Measurements from ENCODE around the gene GLI3.
A peak's percentile ranks its signal among the peaks of the same experiment; 100 is the strongest.

The GLI3 gene

DNA sequence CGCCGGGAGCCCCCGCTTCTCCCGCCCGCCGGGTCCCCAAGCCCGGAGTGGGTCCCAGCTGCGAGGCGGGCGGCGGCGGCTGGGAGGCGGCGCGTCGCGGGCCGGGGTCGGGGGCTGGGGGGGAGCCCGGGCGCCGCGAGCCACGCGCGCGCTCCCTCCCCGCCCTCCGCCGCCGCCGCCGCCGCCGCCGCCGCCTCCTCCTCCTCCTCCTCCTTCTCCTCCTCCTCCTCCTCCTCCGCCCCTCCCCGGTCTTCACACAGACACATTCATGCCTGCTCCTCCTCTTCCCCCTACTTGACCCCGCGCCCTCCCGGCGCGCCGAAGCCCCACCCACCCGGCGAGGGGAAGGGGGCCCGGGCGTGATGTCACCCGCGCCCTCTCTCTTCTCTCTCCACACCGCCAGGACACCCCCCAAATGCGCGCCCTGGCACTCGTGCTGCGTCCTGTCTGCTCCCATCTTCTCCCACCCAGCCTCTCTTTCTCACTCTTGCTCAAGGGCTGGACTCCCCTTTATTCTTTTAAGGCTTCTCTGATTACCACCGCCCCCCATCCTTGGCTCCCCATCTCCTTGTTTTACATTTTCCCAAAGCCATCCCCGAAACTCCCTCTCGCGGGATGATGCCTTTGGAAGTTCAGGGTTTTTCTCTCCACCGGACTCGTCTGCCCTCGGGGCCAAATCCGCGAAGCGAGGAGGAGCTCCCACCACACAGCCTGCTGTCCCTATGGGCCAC is 967 bp upstream of the GLI3 start (continued):
- peak; percentile 56 for TF ChIP-seq KLF1 (tag by site-specific recombination; IDR thresholded peaks at IDR 0.05)
- TF ChIP-seq ZNF626 (tag by site-specific recombination; IDR thresholded peaks at IDR 0.05), result no peak
- TF ChIP-seq, protein P1, sequence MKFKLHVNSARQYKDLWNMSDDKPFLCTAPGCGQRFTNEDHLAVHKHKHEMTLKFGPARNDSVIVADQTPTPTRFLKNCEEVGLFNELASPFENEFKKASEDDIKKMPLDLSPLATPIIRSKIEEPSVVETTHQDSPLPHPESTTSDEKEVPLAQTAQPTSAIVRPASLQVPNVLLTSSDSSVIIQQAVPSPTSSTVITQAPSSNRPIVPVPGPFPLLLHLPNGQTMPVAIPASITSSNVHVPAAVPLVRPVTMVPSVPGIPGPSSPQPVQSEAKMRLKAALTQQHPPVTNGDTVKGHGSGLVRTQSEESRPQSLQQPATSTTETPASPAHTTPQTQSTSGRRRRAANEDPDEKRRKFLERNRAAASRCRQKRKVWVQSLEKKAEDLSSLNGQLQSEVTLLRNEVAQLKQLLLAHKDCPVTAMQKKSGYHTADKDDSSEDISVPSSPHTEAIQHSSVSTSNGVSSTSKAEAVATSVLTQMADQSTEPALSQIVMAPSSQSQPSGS (tag by site-specific recombination; IDR thresholded peaks at IDR 0.05; ENCODE audit: low read depth), result peak; percentile 51; the same call in 1 of the 2 replicates
- TF ChIP-seq RBAK (tag by site-specific recombination; IDR thresholded peaks at IDR 0.05), result no peak
- TF ChIP-seq ZNF792 (tag by site-specific recombination; IDR thresholded peaks at IDR 0.05), result no peak
- TF ChIP-seq GLIS1 (tag by site-specific recombination; IDR thresholded peaks at IDR 0.05), result peak; percentile 22
- TF ChIP-seq, protein P2, sequence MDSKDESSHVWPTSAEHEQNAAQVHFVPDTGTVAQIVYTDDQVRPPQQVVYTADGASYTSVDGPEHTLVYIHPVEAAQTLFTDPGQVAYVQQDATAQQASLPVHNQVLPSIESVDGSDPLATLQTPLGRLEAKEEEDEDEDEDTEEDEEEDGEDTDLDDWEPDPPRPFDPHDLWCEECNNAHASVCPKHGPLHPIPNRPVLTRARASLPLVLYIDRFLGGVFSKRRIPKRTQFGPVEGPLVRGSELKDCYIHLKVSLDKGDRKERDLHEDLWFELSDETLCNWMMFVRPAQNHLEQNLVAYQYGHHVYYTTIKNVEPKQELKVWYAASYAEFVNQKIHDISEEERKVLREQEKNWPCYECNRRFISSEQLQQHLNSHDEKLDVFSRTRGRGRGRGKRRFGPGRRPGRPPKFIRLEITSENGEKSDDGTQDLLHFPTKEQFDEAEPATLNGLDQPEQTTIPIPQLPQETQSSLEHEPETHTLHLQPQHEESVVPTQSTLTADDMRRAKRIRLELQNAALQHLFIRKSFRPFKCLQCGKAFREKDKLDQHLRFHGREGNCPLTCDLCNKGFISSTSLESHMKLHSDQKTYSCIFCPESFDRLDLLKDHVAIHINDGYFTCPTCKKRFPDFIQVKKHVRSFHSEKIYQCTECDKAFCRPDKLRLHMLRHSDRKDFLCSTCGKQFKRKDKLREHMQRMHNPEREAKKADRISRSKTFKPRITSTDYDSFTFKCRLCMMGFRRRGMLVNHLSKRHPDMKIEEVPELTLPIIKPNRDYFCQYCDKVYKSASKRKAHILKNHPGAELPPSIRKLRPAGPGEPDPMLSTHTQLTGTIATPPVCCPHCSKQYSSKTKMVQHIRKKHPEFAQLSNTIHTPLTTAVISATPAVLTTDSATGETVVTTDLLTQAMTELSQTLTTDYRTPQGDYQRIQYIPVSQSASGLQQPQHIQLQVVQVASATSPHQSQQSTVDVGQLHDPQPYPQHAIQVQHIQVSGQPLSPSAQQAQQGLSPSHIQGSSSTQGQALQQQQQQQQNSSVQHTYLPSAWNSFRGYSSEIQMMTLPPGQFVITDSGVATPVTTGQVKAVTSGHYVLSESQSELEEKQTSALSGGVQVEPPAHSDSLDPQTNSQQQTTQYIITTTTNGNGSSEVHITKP (tag by site-specific recombination; IDR thresholded peaks at IDR 0.05), result no peak
- TF ChIP-seq, protein P3, sequence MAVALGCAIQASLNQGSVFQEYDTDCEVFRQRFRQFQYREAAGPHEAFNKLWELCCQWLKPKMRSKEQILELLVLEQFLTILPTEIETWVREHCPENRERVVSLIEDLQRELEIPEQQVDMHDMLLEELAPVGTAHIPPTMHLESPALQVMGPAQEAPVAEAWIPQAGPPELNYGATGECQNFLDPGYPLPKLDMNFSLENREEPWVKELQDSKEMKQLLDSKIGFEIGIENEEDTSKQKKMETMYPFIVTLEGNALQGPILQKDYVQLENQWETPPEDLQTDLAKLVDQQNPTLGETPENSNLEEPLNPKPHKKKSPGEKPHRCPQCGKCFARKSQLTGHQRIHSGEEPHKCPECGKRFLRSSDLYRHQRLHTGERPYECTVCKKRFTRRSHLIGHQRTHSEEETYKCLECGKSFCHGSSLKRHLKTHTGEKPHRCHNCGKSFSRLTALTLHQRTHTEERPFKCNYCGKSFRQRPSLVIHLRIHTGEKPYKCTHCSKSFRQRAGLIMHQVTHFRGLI (tag by site-specific recombination; IDR thresholded peaks at IDR 0.05), result no peak
- no peak for TF ChIP-seq ZNF558 (tag by site-specific recombination; IDR thresholded peaks at IDR 0.05)
- TF ChIP-seq ZNF416 (tag by site-specific recombination; IDR thresholded peaks at IDR 0.05), result no peak
- TF ChIP-seq, protein P4, sequence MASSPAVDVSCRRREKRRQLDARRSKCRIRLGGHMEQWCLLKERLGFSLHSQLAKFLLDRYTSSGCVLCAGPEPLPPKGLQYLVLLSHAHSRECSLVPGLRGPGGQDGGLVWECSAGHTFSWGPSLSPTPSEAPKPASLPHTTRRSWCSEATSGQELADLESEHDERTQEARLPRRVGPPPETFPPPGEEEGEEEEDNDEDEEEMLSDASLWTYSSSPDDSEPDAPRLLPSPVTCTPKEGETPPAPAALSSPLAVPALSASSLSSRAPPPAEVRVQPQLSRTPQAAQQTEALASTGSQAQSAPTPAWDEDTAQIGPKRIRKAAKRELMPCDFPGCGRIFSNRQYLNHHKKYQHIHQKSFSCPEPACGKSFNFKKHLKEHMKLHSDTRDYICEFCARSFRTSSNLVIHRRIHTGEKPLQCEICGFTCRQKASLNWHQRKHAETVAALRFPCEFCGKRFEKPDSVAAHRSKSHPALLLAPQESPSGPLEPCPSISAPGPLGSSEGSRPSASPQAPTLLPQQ (tag by site-specific recombination; IDR thresholded peaks at IDR 0.05), result peak; percentile 14; the same call in 1 of the 2 replicates
- TF ChIP-seq ZEB2 (tag by site-specific recombination; IDR thresholded peaks at IDR 0.05), result peak; percentile 37; the same call in 1 of the 2 replicates
- TF ChIP-seq ZNF112 (tag by site-specific recombination; IDR thresholded peaks at IDR 0.05), result no peak
- TF ChIP-seq ZNF23 (tag by site-specific recombination; IDR thresholded peaks at IDR 0.05; ENCODE audit: borderline replicate concordance), result no peak
- no peak for TF ChIP-seq KLF16 (tag by site-specific recombination; IDR thresholded peaks at IDR 0.05)
- TF ChIP-seq KLF7 (tag by site-specific recombination; IDR thresholded peaks at IDR 0.05; ENCODE audit: borderline replicate concordance), result peak; percentile 57; the same call in 1 of the 2 replicates
- no peak for TF ChIP-seq ZNF747 (tag by site-specific recombination; IDR thresholded peaks at IDR 0.05)
- 0 out of 2 replicates have a peak, but pooled peaks have one; percentile 57 for TF ChIP-seq KLF9 (tag by site-specific recombination; IDR thresholded peaks at IDR 0.05; ENCODE audit: low read depth)
- TF ChIP-seq, protein P5, sequence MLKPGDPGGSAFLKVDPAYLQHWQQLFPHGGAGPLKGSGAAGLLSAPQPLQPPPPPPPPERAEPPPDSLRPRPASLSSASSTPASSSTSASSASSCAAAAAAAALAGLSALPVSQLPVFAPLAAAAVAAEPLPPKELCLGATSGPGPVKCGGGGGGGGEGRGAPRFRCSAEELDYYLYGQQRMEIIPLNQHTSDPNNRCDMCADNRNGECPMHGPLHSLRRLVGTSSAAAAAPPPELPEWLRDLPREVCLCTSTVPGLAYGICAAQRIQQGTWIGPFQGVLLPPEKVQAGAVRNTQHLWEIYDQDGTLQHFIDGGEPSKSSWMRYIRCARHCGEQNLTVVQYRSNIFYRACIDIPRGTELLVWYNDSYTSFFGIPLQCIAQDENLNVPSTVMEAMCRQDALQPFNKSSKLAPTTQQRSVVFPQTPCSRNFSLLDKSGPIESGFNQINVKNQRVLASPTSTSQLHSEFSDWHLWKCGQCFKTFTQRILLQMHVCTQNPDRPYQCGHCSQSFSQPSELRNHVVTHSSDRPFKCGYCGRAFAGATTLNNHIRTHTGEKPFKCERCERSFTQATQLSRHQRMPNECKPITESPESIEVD (tag by site-specific recombination; IDR thresholded peaks at IDR 0.05), result no peak
- TF ChIP-seq ZNF350 (tag by site-specific recombination; IDR thresholded peaks at IDR 0.05), result no peak
- TF ChIP-seq REPIN1 (tag by site-specific recombination; IDR thresholded peaks at IDR 0.05; ENCODE audit: low read depth), result no peak
- no peak for TF ChIP-seq ZNF785 (tag by site-specific recombination; IDR thresholded peaks at IDR 0.05)
- TF ChIP-seq, protein P6, sequence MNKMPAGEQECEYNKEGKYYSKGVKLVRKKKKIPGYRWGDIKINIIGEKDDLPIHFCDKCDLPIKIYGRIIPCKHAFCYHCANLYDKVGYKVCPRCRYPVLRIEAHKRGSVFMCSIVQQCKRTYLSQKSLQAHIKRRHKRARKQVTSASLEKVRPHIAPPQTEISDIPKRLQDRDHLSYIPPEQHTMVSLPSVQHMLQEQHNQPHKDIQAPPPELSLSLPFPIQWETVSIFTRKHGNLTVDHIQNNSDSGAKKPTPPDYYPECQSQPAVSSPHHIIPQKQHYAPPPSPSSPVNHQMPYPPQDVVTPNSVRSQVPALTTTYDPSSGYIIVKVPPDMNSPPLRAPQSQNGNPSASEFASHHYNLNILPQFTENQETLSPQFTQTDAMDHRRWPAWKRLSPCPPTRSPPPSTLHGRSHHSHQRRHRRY (tag by site-specific recombination; IDR thresholded peaks at IDR 0.05), result no peak
- TF ChIP-seq ZNF16 (tag by site-specific recombination; IDR thresholded peaks at IDR 0.05; ENCODE audit: low read depth), result no peak
- no peak for TF ChIP-seq ZNF223 (tag by site-specific recombination; IDR thresholded peaks at IDR 0.05)
- peak; percentile 40 for TF ChIP-seq GLIS2 (tag by site-specific recombination; IDR thresholded peaks at IDR 0.05)
- no peak for TF ChIP-seq ZNF510 (tag by site-specific recombination; IDR thresholded peaks at IDR 0.05; ENCODE audit: insufficient replicate concordance)
- no peak for TF ChIP-seq ZNF302 (tag by site-specific recombination; IDR thresholded peaks at IDR 0.05; ENCODE audit: low read depth)
- no peak for TF ChIP-seq ZNF311 (tag by site-specific recombination; IDR thresholded peaks at IDR 0.05; ENCODE audit: borderline replicate concordance)
- TF ChIP-seq ZNF157 (tag by site-specific recombination; IDR thresholded peaks at IDR 0.05), result no peak
